ENCODE results near the gene LRP5. TPM values are rescaled to one million over a fixed set of nuclear protein-coding genes. Genes with fewer than 3 reads are reported as not detected.

Gene LRP5
- total and polyA plus RNA-seq, 7 donors: 18.0 to 63.1 (median 28.9) TPM

GRCh38 chr11:68403831-68404230 lies 91.4 kb downstream of the LRP5 start:
- Histone ChIP-seq H3K4me1 (peaks cover 0 to 42% (median 39%) of the 10 kb centered on the region in 4 donors), H3K4me3 (no peak overlapping the region), H3K9me3 (no peaks in the 10 kb centered on the region), H3K36me3 (peaks cover 14 to 51% (median 20%) of the 10 kb centered on the region in 4 donors), H3K27ac (no peak overlapping the region), H3K27me3 (no peaks in the 10 kb centered on the region)
- no peak for TF ChIP-seq POLR2A (IDR thresholded peaks at IDR 0.05)
- no peak for TF ChIP-seq CTCF (IDR thresholded peaks at IDR 0.05)
- TF ChIP-seq POLR2AphosphoS5 (IDR thresholded peaks at IDR 0.05): no peak
- no peak for TF ChIP-seq EP300 (IDR thresholded peaks at IDR 0.05)
- WGBS, 2 donors: 90 to 95% methylated on average over 12 of the region's 12 CpGs
- no peak for DNase-seq
- intact Hi-C loops (cut with DNase I): no loop called here

GRCh38 chr11:68406324-68407313 lies 94.2 kb downstream of the LRP5 start:
- peaks cover 0 to 15% (median 11%) of the 10 kb centered on the region in 4 donors for H3K4me1 ChIP-seq
- peak overlapping the region; percentile 28 to 73 (median 36) for H3K27ac ChIP-seq
- H3K9me3 ChIP-seq: no peaks in the 10 kb centered on the region
- H3K27me3 ChIP-seq: no peaks in the 10 kb centered on the region
- 22 to 74% methylated on average over 34 of the region's 34 CpGs for WGBS, 2 donors
- DNase-seq: no peak
- TF ChIP-seq EP300 (IDR thresholded peaks at IDR 0.05) (no peak), CTCF (IDR thresholded peaks at IDR 0.05) (no peak), POLR2A (IDR thresholded peaks at IDR 0.05) (no peak), POLR2AphosphoS5 (IDR thresholded peaks at IDR 0.05) (no peak)
- intact Hi-C loops (cut with DNase I): loop anchor here (5.0 kb wide), 1 partner anchor 36 kb away; no protein-coding TSS in a partner anchor
- H3K36me3 ChIP-seq: peaks cover 33 to 75% (median 38%) of the 10 kb centered on the region in 4 donors
- no peak overlapping the region for H3K4me3 ChIP-seq

GRCh38 chr11:68408512-68408911 lies 96.1 kb downstream of the LRP5 start:
- TF ChIP-seq EP300 (IDR thresholded peaks at IDR 0.05): no peak
- no peak for TF ChIP-seq CTCF (IDR thresholded peaks at IDR 0.05)
- Histone ChIP-seq H3K36me3 (peaks cover 42 to 80% (median 47%) of the 10 kb centered on the region in 4 donors), H3K9me3 (no peaks in the 10 kb centered on the region), H3K4me1 (peaks cover 0 to 7% (median 5%) of the 10 kb centered on the region in 4 donors), H3K27ac (no peak overlapping the region), H3K4me3 (no peak overlapping the region), H3K27me3 (no peaks in the 10 kb centered on the region)
- no peak for DNase-seq
- intact Hi-C loops (cut with DNase I): loop anchor here (5.0 kb wide), 1 partner anchor 34 kb away; no protein-coding TSS in a partner anchor
- 46 to 81% methylated on average over 9 of the region's 9 CpGs for WGBS, 2 donors

- no peak overlapping the region for H3K27ac ChIP-seq
- H3K4me3 ChIP-seq: no peak overlapping the region
- H3K36me3 ChIP-seq: peaks cover 46 to 83% (median 50%) of the 10 kb centered on the region in 4 donors
- no peaks in the 10 kb centered on the region for H3K9me3 ChIP-seq
- intact Hi-C loops (cut with DNase I): loop anchor here (5.0 kb wide), 1 partner anchor 32 kb away; no protein-coding TSS in a partner anchor
- DNase-seq: no peak
- WGBS, 2 donors: 93 to 94% methylated on average over 30 of the region's 30 CpGs
- no peaks in the 10 kb centered on the region for H3K27me3 ChIP-seq
- H3K4me1 ChIP-seq: peaks cover 0 to 7% (median 5%) of the 10 kb centered on the region in 4 donors
- TF ChIP-seq EP300 (IDR thresholded peaks at IDR 0.05): no peak
- no peak for TF ChIP-seq POLR2A (IDR thresholded peaks at IDR 0.05)
- TF ChIP-seq CTCF (IDR thresholded peaks at IDR 0.05): no peak
- no peak for TF ChIP-seq POLR2AphosphoS5 (IDR thresholded peaks at IDR 0.05)
Measured at GRCh38 chr11:68409748-68410344, 97.5 kb downstream of the LRP5 start.
